ENCODE data around the gene CRYAA.
"Not testable (repeated sequence)": the region's sequence is repeated elsewhere in the genome, so short reads cannot be mapped to it uniquely, and the experiment has no call there.

The CRYAA gene, protein sequence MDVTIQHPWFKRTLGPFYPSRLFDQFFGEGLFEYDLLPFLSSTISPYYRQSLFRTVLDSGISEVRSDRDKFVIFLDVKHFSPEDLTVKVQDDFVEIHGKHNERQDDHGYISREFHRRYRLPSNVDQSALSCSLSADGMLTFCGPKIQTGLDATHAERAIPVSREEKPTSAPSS

GRCh38 chr21:43168708-43169107 is at the start of gene CRYAA:
TSS of gene CRYAA (plus strand) at chr21:43169008. CDS start at chr21:43169100, 92 bp downstream.
- not testable (repeated sequence) for DNase-seq

- not testable (repeated sequence) for DNase-seq
Observed at GRCh38 chr21:43130094-43130493, 38.7 kb upstream of the CRYAA start.

- DNase-seq, result not testable (repeated sequence)
Observed at GRCh38 chr21:43134520-43134919, 34.3 kb upstream of the CRYAA start.

DNA sequence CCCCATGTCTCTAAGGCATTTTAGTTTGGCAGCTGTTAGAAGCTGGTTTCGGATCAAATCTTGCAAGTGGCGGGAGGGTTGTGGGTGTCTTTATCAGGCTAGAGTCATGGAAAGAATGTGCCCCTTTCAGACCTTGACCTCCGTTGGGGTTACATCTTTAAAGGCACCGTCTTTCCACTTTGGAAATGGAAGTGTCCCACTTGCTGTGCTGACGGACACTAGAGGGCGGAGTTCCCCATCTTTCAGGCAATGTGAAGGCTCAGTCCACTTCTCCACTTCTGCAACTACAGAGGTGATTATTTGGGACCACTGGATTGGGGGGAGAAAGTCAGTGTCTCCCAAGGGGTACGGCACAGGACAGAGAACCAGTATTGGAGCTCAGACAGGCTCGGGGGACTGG is 29.9 kb upstream of the CRYAA start:
- not testable (repeated sequence) for DNase-seq

- DNase-seq, result not testable (repeated sequence)
Observed at GRCh38 chr21:43141407-43141806, 27.4 kb upstream of the CRYAA start.

GRCh38 chr21:43146637-43147036 is 22.2 kb upstream of the CRYAA start:
- DNase-seq, result not testable (repeated sequence)

DNA sequence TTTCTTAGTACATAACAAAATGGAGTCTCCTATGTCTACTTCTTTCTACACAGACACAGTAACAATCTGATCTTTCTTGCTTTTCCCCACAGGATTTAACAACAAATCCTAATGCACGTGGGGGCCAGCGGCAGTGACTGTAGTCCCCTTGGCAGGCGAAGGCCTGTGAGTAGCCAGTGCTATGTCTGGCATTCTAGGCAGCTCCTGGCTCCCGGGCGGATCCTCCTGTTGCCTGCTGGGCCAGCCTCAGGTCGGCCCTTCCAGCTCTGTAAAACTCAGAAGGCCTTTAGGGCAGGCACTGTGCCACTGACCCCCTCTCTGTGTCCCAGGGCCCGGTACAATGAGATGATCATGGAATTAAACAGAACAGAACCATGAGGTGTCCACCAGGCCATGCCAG is 20.8 kb upstream of the CRYAA start:
- not testable (repeated sequence) for DNase-seq

- DNase-seq, result not testable (repeated sequence)
Observed at GRCh38 chr21:43149344-43149743, 19.5 kb upstream of the CRYAA start.

DNA sequence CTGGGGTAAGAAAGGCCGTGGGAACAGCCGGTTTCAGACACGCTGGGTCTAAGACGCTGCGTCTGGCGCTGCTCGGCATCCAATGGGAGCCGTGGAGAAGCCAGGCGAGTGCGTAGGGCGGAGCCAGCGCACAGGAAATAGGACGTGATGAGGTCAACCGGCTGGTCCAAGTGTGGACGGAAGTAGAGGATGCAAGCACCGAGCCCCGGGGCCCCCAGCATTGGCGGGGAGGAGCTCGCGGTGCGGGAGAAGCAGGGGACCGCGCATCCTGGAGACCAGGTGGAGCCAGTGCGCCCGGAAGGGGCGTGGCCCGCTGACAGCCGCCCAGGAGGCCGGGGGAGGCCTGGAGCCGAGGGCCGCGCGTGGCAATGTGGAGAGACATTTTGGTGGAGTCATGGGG is 15.2 kb upstream of the CRYAA start:
- not testable (repeated sequence) for DNase-seq

- DNase-seq, result not testable (repeated sequence)
Observed at GRCh38 chr21:43159279-43160175, 9.3 kb upstream of the CRYAA start.

DNA sequence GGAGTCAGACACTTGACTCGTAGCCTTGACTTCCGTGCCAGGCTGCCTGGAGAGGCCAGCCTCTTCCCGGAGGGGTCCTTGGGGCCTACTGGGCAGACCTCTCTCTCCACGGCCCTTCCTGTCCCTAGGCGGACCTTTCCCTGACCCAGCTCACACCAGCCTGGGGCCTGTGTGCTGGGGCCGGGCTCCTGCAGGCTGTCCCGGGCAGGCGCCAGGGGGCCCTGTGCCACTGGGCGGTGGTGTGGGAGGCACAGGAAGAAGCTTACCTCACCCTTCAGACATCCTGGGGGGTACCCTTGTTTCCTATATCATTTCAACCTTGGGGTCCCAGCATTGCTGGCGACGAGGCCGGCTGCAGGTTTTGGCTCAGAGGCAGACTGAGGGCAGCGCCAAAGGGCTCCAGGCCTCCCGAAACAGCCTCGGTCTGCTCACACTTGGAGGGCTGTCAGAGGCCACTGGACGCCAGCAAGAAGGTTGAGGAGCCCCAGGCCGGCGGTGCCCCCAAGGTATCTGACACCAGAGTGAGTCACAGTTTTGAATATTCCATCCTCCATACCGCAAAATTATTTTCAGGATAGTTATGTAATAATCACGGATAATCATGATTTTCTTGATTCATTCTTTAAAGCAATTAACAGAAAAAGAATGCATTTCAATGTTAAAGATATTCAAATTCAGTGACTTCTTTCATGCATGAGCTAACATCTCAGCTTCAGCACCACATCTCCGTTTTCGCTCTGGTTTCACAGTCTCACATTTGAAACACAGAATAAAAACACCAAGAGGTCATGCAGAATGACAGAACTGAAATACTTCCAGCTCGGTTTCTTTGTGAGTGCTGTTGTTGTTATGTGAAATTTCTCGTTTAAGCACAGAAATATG is 6.7 kb upstream of the CRYAA start:
- DNase-seq, result not testable (repeated sequence)

GRCh38 chr21:43162708-43163205 is 6.1 kb upstream of the CRYAA start:
- not testable (repeated sequence) for DNase-seq

- DNase-seq, result not testable (repeated sequence)
Observed at GRCh38 chr21:43164823-43165222, 4.0 kb upstream of the CRYAA start.

DNA sequence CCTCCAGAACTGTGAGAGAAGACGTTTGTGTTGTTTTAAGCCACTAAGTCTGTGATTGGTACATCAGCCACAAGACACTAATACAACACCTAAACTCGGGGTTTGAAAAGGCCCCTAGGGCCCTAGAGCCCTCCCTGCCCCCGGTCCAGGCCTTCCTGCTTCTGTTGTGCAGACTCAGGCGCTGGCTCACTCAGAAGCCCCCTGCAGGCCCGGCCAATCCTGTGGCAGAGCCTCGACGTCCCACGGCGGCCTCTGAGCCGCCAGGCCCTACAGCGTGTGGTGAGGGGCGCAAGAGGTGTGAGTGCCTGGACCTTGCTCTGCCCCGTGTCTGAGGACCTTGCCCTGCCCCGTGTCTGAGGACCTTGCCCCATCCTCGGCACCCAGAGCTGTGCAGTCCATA is 3.1 kb upstream of the CRYAA start:
- DNase-seq, result not testable (repeated sequence)

GRCh38 chr21:43169230-43169886 is 550 bp downstream of the CRYAA start:
- not testable (repeated sequence) for DNase-seq

- DNase-seq, result not testable (repeated sequence)
Observed at GRCh38 chr21:43169891-43170290, 1.1 kb downstream of the CRYAA start.

GRCh38 chr21:43172812-43173211 is 4.0 kb downstream of the CRYAA start:
- not testable (repeated sequence) for DNase-seq

- DNase-seq, result not testable (repeated sequence)
Observed at GRCh38 chr21:43173438-43173837, 4.6 kb downstream of the CRYAA start.

DNA sequence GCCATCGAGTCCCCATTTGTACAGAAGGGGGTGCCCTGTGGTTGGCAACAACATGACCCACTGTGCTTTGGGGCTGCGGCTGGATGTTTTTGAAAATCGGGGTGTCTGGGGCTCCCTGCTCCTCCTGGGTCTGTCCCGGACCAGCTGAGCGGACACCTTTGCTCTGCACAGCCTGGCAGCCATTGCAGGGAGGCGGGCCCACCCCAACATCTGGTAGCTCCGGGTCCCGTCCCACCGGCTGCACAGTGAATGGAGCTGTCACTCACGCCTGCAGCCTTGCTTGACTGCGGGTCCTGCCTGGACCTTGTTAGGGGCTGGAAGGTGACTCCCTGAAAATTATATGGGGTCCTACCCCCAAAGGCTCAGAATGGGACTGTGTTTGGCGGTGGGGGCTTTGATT is 5.1 kb downstream of the CRYAA start:
- not testable (repeated sequence) for DNase-seq

- not testable (repeated sequence) for DNase-seq
Observed at GRCh38 chr21:43174998-43175397, 6.2 kb downstream of the CRYAA start.

- DNase-seq, result not testable (repeated sequence)
Observed at GRCh38 chr21:43176621-43177020, 7.8 kb downstream of the CRYAA start.

All from inflammatory macrophage treated with lipopolysaccharide for 1 hour (primary cell).